ENCODE measurements around the gene IMPG1.

DNA sequence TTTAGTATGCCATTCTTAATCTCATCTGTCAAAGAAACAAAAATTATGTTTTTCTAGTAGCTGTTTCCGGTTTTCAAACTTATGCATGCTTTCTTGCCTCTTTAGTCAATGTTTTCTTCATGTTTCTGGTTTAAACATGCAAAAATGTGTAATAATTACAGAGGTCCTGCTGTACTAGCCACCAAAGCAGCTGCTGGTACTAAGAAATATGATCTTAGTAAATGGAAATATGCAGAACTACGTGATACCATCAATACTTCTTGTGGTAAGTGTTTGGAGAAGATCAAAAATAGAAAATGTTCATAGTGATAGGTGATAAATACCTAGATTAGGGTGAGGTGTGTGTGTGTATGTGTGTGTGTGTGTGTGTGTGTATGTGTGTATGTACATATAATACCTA, 165.0 kb downstream of the IMPG1 start:
- TF ChIP-seq, protein P1, sequence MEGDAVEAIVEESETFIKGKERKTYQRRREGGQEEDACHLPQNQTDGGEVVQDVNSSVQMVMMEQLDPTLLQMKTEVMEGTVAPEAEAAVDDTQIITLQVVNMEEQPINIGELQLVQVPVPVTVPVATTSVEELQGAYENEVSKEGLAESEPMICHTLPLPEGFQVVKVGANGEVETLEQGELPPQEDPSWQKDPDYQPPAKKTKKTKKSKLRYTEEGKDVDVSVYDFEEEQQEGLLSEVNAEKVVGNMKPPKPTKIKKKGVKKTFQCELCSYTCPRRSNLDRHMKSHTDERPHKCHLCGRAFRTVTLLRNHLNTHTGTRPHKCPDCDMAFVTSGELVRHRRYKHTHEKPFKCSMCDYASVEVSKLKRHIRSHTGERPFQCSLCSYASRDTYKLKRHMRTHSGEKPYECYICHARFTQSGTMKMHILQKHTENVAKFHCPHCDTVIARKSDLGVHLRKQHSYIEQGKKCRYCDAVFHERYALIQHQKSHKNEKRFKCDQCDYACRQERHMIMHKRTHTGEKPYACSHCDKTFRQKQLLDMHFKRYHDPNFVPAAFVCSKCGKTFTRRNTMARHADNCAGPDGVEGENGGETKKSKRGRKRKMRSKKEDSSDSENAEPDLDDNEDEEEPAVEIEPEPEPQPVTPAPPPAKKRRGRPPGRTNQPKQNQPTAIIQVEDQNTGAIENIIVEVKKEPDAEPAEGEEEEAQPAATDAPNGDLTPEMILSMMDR (IDR thresholded peaks at IDR 0.05): no peak
- no peak for TF ChIP-seq POLR2A (IDR thresholded peaks at IDR 0.05)

All from body of pancreas (tissue), 4 donors.